ENCODE measurements around the gene GNE. TPM values are rescaled to one million over a fixed set of nuclear protein-coding genes. Genes with fewer than 3 reads are reported as not detected.

The GNE gene
- total and polyA plus RNA-seq, 10 donors, result 3.6 to 24.6 (median 15.6) TPM

GRCh38 chr9:36284226-36284625 is 26.0 kb upstream of the GNE start:
- TF ChIP-seq POLR2A (IDR thresholded peaks at IDR 0.05), result no peak
- no peak for TF ChIP-seq CTCF (IDR thresholded peaks at IDR 0.05 in 8 of 11, conservative IDR thresholded peaks at IDR 0.05 in 3 of 11)
- TF ChIP-seq POLR2AphosphoS5 (IDR thresholded peaks at IDR 0.05), result no peak
- Histone ChIP-seq H3K27me3 (replicated peaks in 1 of 7) (no peaks in the 10 kb centered on the region), H3K36me3 (no peaks in the 10 kb centered on the region), H3K27ac (no peak overlapping the region), H3K4me3 (no peak overlapping the region), H3K9me3 (no peaks in the 10 kb centered on the region), H3K4me1 (no peaks in the 10 kb centered on the region)
- intact Hi-C loops (cut with DNase I; ENCODE audit: low total_unique reads), result no loop called here
- 84 to 97% (median 95%) methylated on average over 4 of the region's 4 CpGs for WGBS, 5 donors
- no peak for DNase-seq

- DNase-seq, result no peak
- Histone ChIP-seq H3K4me1 (no peaks in the 10 kb centered on the region), H3K4me3 (no peak overlapping the region), H3K36me3 (no peaks in the 10 kb centered on the region), H3K9me3 (no peaks in the 10 kb centered on the region), H3K27ac (no peak overlapping the region), H3K27me3 (replicated peaks in 1 of 7) (no peaks in the 10 kb centered on the region)
- no peak for TF ChIP-seq CTCF (IDR thresholded peaks at IDR 0.05 in 8 of 11, conservative IDR thresholded peaks at IDR 0.05 in 3 of 11)
- no peak for TF ChIP-seq POLR2A (IDR thresholded peaks at IDR 0.05)
- no peak for TF ChIP-seq POLR2AphosphoS5 (IDR thresholded peaks at IDR 0.05)
- 79 to 87% (median 84%) methylated on average over 7 of the region's 7 CpGs for WGBS, 5 donors
- intact Hi-C loops (cut with DNase I; ENCODE audit: low total_unique reads), result no loop called here
Observed at GRCh38 chr9:36282275-36282674, 24.0 kb upstream of the GNE start.

- H3K27me3 ChIP-seq (replicated peaks in 1 of 7), result no peaks in the 10 kb centered on the region
- H3K4me3 ChIP-seq, result no peak overlapping the region
- no peak for DNase-seq
- no peaks in the 10 kb centered on the region for H3K9me3 ChIP-seq
- no peak overlapping the region for H3K27ac ChIP-seq
- no peaks in the 10 kb centered on the region for H3K36me3 ChIP-seq
- no peak for TF ChIP-seq CTCF (IDR thresholded peaks at IDR 0.05 in 8 of 11, conservative IDR thresholded peaks at IDR 0.05 in 3 of 11)
- no peak for TF ChIP-seq POLR2A (IDR thresholded peaks at IDR 0.05)
- no peak for TF ChIP-seq POLR2AphosphoS5 (IDR thresholded peaks at IDR 0.05)
- intact Hi-C loops (cut with DNase I; ENCODE audit: low total_unique reads), result no loop called here
- no peaks in the 10 kb centered on the region for H3K4me1 ChIP-seq
- 86 to 93% (median 89%) methylated on average over 4 of the region's 4 CpGs for WGBS, 5 donors
Observed at GRCh38 chr9:36280989-36281388, 22.7 kb upstream of the GNE start.

GRCh38 chr9:36278243-36278642 is 20.0 kb upstream of the GNE start:
- Histone ChIP-seq H3K27ac (no peak overlapping the region), H3K36me3 (no peaks in the 10 kb centered on the region), H3K9me3 (no peaks in the 10 kb centered on the region), H3K4me3 (no peak overlapping the region), H3K4me1 (no peaks in the 10 kb centered on the region), H3K27me3 (replicated peaks in 1 of 7) (no peaks in the 10 kb centered on the region)
- intact Hi-C loops (cut with DNase I; ENCODE audit: low total_unique reads), result no loop called here
- no peak for TF ChIP-seq POLR2A (IDR thresholded peaks at IDR 0.05)
- WGBS, 5 donors, result 93 to 98% (median 97%) methylated on average over 2 of the region's 2 CpGs
- DNase-seq, result no peak

GRCh38 chr9:36276781-36277181 is 18.5 kb upstream of the GNE start:
- no peaks in the 10 kb centered on the region for H3K9me3 ChIP-seq
- H3K27ac ChIP-seq, result no peak overlapping the region
- no peak for TF ChIP-seq POLR2A (IDR thresholded peaks at IDR 0.05)
- no peak for TF ChIP-seq CTCF (IDR thresholded peaks at IDR 0.05 in 8 of 11, conservative IDR thresholded peaks at IDR 0.05 in 3 of 11)
- TF ChIP-seq POLR2AphosphoS5 (IDR thresholded peaks at IDR 0.05), result no peak
- no peak for DNase-seq
- H3K4me3 ChIP-seq, result no peak overlapping the region
- no peaks in the 10 kb centered on the region for H3K4me1 ChIP-seq
- H3K27me3 ChIP-seq (replicated peaks in 1 of 7), result no peaks in the 10 kb centered on the region
- no peaks in the 10 kb centered on the region for H3K36me3 ChIP-seq
- intact Hi-C loops (cut with DNase I; ENCODE audit: low total_unique reads), result no loop called here
- WGBS, 5 donors, result 29 to 63% (median 58%) methylated on average over 7 of the region's 7 CpGs

All from spleen (tissue), 11 donors.